GM18873 (cell line): ENCODE results near the gene TCF7L2.

Experiments used
- ATAC-seq: cut with Tn5 transposase; IDR thresholded peaks from one replicate; pipeline ENCODE4 v1.9.1; 2021; ENCODE audit warnings: mild to moderate bottlenecking, moderate library complexity, moderate number of reproducible peaks; ENCODE audit not compliant: unreplicated experiment, low FRiP score

The TCF7L2 gene

GRCh38 chr10:112989826-112990225 lies 39.8 kb downstream of the TCF7L2 start:
- ATAC-seq = no peak

GRCh38 chr10:112990271-112990670 lies 40.2 kb downstream of the TCF7L2 start:
- no peak for ATAC-seq

- ATAC-seq = no peak
Observed at GRCh38 chr10:112991888-112992491, 41.9 kb downstream of the TCF7L2 start.

GRCh38 chr10:112996462-112996861 lies 46.4 kb downstream of the TCF7L2 start:
- ATAC-seq = no peak

GRCh38 chr10:112999102-112999501 lies 49.1 kb downstream of the TCF7L2 start:
- no peak for ATAC-seq

GRCh38 chr10:113000442-113000841 lies 50.4 kb downstream of the TCF7L2 start:
- ATAC-seq = no peak

GRCh38 chr10:113000876-113001598 lies 51.0 kb downstream of the TCF7L2 start:
- ATAC-seq = no peak

- ATAC-seq = no peak
Observed at GRCh38 chr10:113001599-113002448, 51.8 kb downstream of the TCF7L2 start.

GRCh38 chr10:113002449-113002777 lies 52.4 kb downstream of the TCF7L2 start:
- no peak for ATAC-seq

GRCh38 chr10:113003052-113003451 lies 53.0 kb downstream of the TCF7L2 start:
- ATAC-seq = no peak

GRCh38 chr10:113004069-113004618 lies 54.1 kb downstream of the TCF7L2 start:
- no peak for ATAC-seq

- no peak for ATAC-seq
Observed at GRCh38 chr10:113005380-113005779, 55.3 kb downstream of the TCF7L2 start.

- ATAC-seq = no peak
Observed at GRCh38 chr10:113006656-113007342, 56.8 kb downstream of the TCF7L2 start.

GRCh38 chr10:113007343-113007771 lies 57.3 kb downstream of the TCF7L2 start:
- ATAC-seq = no peak

- ATAC-seq = no peak
Observed at GRCh38 chr10:113007821-113008220, 57.8 kb downstream of the TCF7L2 start.

GRCh38 chr10:113011592-113012374 lies 61.7 kb downstream of the TCF7L2 start:
- no peak for ATAC-seq

- ATAC-seq = no peak
Observed at GRCh38 chr10:113015201-113015600, 65.2 kb downstream of the TCF7L2 start.

GRCh38 chr10:113017376-113017775 lies 67.3 kb downstream of the TCF7L2 start:
- no peak for ATAC-seq

- ATAC-seq = no peak
Observed at GRCh38 chr10:113018034-113018433, 68.0 kb downstream of the TCF7L2 start.

GRCh38 chr10:113019096-113019495 lies 69.0 kb downstream of the TCF7L2 start:
- ATAC-seq = no peak
